Measurements from ENCODE around the gene SULT1B1.

DNA sequence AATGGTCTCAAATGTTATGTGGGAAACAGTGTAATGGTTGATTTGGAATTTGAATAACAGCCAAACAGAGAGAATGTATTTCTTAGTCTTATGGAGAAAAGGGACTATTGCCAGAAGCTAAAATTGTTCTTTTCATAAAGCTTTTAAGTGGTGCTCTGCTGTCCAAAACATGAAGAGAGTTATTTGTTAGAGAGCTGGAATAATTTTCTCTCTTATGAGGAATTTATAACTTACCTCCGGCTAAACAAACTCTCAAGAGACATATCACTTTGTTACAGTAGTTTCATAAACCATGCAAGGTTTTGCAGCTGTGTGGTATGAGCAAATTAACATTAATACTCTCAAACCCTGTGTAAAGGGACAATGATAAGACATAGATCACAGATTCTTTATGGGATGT is 28.6 kb downstream of the SULT1B1 start:
- no peak for TF ChIP-seq EZH2phosphoT487 (IDR thresholded peaks at IDR 0.05; ENCODE audit: low read depth)
- no peak for TF ChIP-seq CTCF (IDR thresholded peaks at IDR 0.05; ENCODE audit: low read depth, low read length)

Measured in OCI-LY3 (cell line).